ENCODE measurements around the gene ZSWIM4.
"Not testable (repeated sequence)": the region's sequence is repeated elsewhere in the genome, so short reads cannot be mapped to it uniquely, and the experiment has no call there.

ZSWIM4 gene

GRCh38 chr19:13778398-13778797 lies 16.8 kb upstream of the ZSWIM4 start:
- DNase-seq (ENCODE audit: low read depth in 1 of 2, low spot score in 1 of 2): no peak

GRCh38 chr19:13778847-13779246 lies 16.4 kb upstream of the ZSWIM4 start:
- DNase-seq (ENCODE audit: low read depth in 1 of 2, low spot score in 1 of 2): no peak

GRCh38 chr19:13779794-13780193 lies 15.4 kb upstream of the ZSWIM4 start:
- not testable (repeated sequence) for DNase-seq (ENCODE audit: low read depth in 1 of 2, low spot score in 1 of 2)

GRCh38 chr19:13781547-13781946 lies 13.7 kb upstream of the ZSWIM4 start:
- DNase-seq (ENCODE audit: low read depth in 1 of 2, low spot score in 1 of 2): no peak

GRCh38 chr19:13782537-13782936 lies 12.7 kb upstream of the ZSWIM4 start:
- no peak for DNase-seq (ENCODE audit: low read depth in 1 of 2, low spot score in 1 of 2)

- DNase-seq (ENCODE audit: low read depth in 1 of 2, low spot score in 1 of 2): no peak
Observed at GRCh38 chr19:13783565-13784500, 11.4 kb upstream of the ZSWIM4 start.

GRCh38 chr19:13784731-13785452 lies 10.4 kb upstream of the ZSWIM4 start:
- DNase-seq (ENCODE audit: low read depth in 1 of 2, low spot score in 1 of 2): peak; percentile 42 to 46

GRCh38 chr19:13788991-13789390 lies 6.3 kb upstream of the ZSWIM4 start:
- DNase-seq (ENCODE audit: low read depth in 1 of 2, low spot score in 1 of 2): no peak

GRCh38 chr19:13790354-13790753 lies 4.9 kb upstream of the ZSWIM4 start:
- no peak for DNase-seq (ENCODE audit: low read depth in 1 of 2, low spot score in 1 of 2)

- not testable (repeated sequence) for DNase-seq (ENCODE audit: low read depth in 1 of 2, low spot score in 1 of 2)
Observed at GRCh38 chr19:13793317-13793716, 1.9 kb upstream of the ZSWIM4 start.

- no peak for DNase-seq (ENCODE audit: low read depth in 1 of 2, low spot score in 1 of 2)
Observed at GRCh38 chr19:13794398-13794756, 866 bp upstream of the ZSWIM4 start.

- DNase-seq (ENCODE audit: low read depth in 1 of 2, low spot score in 1 of 2): no peak
Observed at GRCh38 chr19:13795595-13796300, 505 bp downstream of the ZSWIM4 start.

- no peak for DNase-seq (ENCODE audit: low read depth in 1 of 2, low spot score in 1 of 2)
Observed at GRCh38 chr19:13796301-13797057, 1.2 kb downstream of the ZSWIM4 start.

GRCh38 chr19:13797058-13797440 lies 1.8 kb downstream of the ZSWIM4 start:
- DNase-seq (ENCODE audit: low read depth in 1 of 2, low spot score in 1 of 2): no peak

GRCh38 chr19:13797870-13798269 lies 2.6 kb downstream of the ZSWIM4 start:
- no peak for DNase-seq (ENCODE audit: low read depth in 1 of 2, low spot score in 1 of 2)

GRCh38 chr19:13799669-13800068 lies 4.4 kb downstream of the ZSWIM4 start:
- DNase-seq (ENCODE audit: low read depth in 1 of 2, low spot score in 1 of 2): no peak

- DNase-seq (ENCODE audit: low read depth in 1 of 2, low spot score in 1 of 2): no peak
Observed at GRCh38 chr19:13803038-13803437, 7.8 kb downstream of the ZSWIM4 start.

- DNase-seq (ENCODE audit: low read depth in 1 of 2, low spot score in 1 of 2): no peak
Observed at GRCh38 chr19:13804830-13805683, 9.8 kb downstream of the ZSWIM4 start.

- DNase-seq (ENCODE audit: low read depth in 1 of 2, low spot score in 1 of 2): no peak
Observed at GRCh38 chr19:13806728-13807127, 11.5 kb downstream of the ZSWIM4 start.

GRCh38 chr19:13807421-13808021 lies 12.3 kb downstream of the ZSWIM4 start:
- DNase-seq (ENCODE audit: low read depth in 1 of 2, low spot score in 1 of 2): no peak

All from activated T-helper 1 cell treated with anti-CD3 and anti-CD28 coated beads, Interleukin-2, amount 50 U/mL, for 16 hours (primary cell).